Measurements from ENCODE around the gene LRRC4C.
"Not testable (repeated sequence)": the region's sequence is repeated elsewhere in the genome, so short reads cannot be mapped to it uniquely, and the experiment has no call there.

The LRRC4C gene

DNA sequence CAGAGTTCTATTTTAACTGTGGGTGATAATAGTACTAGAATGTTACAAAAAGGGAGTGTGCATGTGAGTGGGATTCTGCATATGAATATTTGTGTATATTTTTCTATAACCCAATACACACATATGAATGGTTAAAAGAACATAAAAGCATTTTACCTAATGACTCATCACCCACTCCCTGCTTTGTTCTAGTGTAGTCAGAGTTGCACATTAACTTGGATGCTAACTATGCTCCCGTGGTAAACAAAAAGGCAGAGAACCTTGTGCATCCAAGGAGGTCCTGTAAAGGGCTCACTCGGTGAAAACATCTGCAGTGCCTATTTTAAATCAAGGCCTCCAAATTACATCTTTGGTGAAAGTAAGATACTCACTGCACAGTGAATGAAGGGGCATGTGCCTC is 1289.4 kb downstream of the LRRC4C start:
- TF ChIP-seq, protein P1, sequence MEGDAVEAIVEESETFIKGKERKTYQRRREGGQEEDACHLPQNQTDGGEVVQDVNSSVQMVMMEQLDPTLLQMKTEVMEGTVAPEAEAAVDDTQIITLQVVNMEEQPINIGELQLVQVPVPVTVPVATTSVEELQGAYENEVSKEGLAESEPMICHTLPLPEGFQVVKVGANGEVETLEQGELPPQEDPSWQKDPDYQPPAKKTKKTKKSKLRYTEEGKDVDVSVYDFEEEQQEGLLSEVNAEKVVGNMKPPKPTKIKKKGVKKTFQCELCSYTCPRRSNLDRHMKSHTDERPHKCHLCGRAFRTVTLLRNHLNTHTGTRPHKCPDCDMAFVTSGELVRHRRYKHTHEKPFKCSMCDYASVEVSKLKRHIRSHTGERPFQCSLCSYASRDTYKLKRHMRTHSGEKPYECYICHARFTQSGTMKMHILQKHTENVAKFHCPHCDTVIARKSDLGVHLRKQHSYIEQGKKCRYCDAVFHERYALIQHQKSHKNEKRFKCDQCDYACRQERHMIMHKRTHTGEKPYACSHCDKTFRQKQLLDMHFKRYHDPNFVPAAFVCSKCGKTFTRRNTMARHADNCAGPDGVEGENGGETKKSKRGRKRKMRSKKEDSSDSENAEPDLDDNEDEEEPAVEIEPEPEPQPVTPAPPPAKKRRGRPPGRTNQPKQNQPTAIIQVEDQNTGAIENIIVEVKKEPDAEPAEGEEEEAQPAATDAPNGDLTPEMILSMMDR (IDR thresholded peaks at IDR 0.05; ENCODE audit: low read depth, low read length) = no peak
- no peak overlapping the region for H3K4me3 ChIP-seq (ENCODE audit: low read depth, low read length)

DNA sequence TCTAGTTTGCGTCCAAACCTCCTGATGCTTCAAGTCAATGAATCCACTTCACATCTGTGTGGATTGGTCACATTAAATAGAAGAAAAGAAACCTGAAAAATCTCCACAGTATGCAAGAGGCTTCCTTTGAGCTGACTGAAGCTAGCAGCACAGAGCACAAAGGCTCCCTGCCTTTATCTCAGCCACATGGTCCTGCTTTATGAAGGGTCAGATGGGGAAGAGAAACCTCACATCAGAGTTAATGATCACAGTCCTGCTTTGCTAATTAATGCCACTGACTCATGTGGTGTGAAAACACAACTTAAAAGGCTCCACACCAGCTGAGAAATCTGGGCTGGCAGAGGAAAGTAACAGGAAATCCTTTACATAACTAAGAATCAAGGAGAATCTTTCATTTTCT is 1291.0 kb downstream of the LRRC4C start:
- TF ChIP-seq, protein P1 (IDR thresholded peaks at IDR 0.05; ENCODE audit: low read depth, low read length) = no peak
- H3K4me3 ChIP-seq (ENCODE audit: low read depth, low read length) = no peak overlapping the region

DNA sequence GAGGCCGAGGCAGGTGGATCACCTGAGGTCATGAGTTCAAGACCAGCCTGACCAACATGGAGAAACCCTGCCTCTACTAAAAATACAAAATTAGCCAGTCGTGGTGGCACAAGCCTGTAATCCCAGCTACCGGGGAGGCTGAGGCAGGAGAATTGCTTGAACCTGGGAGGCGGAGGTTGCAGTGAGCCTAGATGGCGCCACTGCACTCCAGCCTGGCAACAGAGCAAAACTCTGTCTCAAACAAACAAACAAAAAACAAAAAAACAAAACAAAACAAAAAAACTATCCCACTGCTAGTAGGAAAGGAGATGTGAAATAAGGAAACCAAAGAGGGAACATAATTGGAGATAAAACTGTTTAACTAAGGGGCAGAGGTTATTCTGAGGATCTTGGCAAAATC is 1291.6 kb downstream of the LRRC4C start:
- not testable (repeated sequence) for H3K4me3 ChIP-seq (ENCODE audit: low read depth, low read length)

DNA sequence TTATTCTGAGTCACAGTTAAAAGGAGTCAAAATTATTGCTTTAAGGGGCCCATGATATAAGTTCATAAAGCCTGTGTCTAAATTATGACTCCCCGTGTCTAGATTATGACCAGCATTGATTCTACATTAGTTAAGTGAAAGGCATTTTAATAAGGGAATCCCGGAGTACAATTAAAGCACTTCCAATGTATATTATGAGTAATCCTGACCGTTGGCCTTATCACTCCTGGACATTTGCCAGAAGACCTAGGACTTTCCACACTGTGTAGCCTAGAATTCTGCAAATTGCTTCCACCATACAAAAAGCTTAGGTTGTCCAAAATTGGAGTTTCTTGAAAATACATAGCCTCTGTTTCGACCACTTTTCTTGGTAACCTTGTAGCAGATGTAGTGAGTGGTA is 1292.6 kb downstream of the LRRC4C start:
- TF ChIP-seq, protein P1 (IDR thresholded peaks at IDR 0.05; ENCODE audit: low read depth, low read length) = no peak
- no peak overlapping the region for H3K4me3 ChIP-seq (ENCODE audit: low read depth, low read length)

DNA sequence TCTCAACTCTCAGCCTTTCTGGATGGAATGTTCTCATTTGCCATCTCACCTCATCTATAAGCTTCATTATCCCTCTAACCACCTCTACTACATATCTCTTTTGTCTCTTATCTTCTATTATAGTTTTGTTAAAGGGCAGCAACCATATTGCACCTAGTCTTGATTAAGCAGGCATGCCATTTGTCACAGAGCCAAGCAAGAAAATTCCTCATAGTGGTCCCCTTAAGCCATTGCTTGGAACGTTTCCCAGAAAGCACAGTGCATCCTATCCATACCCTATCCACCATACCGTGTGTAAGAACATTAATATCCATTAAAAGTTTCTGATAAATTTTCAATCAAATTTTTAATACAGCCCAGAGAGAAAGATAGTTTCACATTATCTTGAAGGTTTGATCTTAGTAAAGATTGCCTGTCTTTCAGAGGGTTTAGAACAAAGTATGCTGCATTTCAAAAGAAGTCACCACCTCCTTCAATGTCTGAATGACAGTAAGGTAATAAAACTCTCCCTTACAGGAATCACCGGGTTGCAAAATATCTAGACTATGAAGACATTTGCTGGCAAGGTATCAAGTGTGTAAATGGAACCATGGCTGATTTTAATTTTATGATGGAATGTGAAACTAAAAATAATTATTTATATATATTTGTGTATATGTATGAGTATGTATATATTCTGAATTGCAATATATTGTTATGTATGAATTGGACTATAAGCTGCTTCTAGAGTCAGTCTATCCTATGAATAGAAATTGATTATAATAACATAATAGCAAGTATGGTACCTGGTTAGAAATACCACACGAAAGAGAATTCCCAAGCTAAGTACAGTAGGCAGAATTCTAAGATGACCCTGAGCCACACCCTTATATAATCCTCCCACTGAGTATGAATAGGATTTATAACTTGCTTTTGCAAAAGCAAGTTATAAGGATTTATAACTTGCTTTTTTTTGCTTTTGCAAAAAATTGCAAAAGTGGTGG is 1296.3 kb downstream of the LRRC4C start:
- no peak overlapping the region for H3K4me3 ChIP-seq (ENCODE audit: low read depth, low read length)
- TF ChIP-seq, protein P1 (IDR thresholded peaks at IDR 0.05; ENCODE audit: low read depth, low read length) = no peak

DNA sequence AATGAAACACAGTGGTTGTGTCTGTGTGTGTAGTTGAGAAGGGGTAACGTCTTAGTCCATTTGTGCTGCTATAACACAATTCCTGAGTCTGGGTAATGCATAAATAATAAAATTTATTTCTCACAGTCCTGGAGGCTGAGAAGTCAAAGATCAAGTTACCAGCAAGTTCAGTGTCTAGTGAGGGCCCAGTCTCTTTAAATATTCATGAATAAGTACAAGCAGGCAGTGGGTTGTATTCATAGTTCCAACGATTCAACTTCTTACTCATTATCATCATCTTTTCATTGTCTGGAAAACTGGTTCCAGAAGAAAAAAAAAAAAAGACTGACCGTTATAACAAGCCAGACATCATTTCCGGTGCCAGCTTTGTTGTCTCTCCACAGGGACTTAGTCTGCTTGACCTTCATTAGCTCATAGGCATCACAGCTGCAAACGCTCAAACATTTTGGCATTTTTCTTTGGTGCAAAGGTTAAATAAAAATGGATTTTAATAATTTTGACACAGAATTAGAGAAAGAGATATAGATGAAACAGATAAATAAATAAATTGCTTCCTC is 1297.5 kb downstream of the LRRC4C start:
- TF ChIP-seq, protein P1 (IDR thresholded peaks at IDR 0.05; ENCODE audit: low read depth, low read length) = no peak
- H3K4me3 ChIP-seq (ENCODE audit: low read depth, low read length) = no peak overlapping the region

DNA sequence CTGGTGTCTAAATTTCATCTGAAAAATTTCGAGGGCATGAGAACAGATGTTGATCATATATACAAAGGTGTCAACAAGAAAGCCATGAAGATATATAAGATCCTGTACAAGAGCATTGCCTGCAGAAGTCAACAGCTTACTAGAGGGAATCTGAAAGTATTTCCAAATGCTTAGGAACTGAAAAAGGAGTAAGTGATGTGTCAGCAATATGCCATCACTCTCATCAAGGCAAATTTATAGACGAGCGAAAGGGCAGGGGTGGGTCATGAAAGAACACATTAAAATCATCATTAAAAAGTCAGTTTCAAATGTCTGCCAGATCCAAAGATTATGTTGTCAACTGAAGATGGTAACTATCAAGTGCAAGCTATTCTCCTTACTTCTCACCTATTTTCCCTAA is 1299.0 kb downstream of the LRRC4C start:
- no peak overlapping the region for H3K4me3 ChIP-seq (ENCODE audit: low read depth, low read length)
- TF ChIP-seq, protein P1 (IDR thresholded peaks at IDR 0.05; ENCODE audit: low read depth, low read length) = no peak

Data from WI38 (cell line).